ENCODE measurements around the gene GRM4. TPM values are rescaled to one million over a fixed set of nuclear protein-coding genes. Genes with fewer than 3 reads are reported as not detected.

The GRM4 gene
- total RNA-seq, 1 donor from 2014 or later = not detected

DNA sequence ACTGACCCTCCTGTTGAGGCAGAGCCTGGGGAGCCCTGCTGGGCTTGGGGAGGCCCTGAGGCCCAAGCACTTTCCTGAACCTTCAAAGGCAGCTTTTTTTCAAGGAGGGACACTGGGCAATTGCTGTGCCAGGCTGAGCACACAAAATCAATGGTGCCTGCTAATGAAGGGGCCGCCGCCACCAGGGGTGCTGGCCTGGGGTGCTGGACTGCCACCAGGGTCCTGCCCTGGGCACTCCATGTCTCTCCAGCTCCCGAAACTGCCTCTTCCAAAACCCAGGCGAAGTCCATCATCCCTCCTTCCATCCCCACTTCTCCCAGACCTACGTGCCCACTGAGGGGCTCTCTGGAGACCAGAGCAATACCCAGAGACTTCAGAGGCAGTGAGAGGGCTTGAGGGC, 145.6 kb downstream of the GRM4 start:
- peaks cover 9% of the 10 kb centered on the region for H3K4me1 ChIP-seq
- no peak overlapping the region for H3K4me3 ChIP-seq
- H3K9me3 ChIP-seq = peaks cover 4% of the 10 kb centered on the region
- ATAC-seq = no peak
- TF ChIP-seq, protein P1, sequence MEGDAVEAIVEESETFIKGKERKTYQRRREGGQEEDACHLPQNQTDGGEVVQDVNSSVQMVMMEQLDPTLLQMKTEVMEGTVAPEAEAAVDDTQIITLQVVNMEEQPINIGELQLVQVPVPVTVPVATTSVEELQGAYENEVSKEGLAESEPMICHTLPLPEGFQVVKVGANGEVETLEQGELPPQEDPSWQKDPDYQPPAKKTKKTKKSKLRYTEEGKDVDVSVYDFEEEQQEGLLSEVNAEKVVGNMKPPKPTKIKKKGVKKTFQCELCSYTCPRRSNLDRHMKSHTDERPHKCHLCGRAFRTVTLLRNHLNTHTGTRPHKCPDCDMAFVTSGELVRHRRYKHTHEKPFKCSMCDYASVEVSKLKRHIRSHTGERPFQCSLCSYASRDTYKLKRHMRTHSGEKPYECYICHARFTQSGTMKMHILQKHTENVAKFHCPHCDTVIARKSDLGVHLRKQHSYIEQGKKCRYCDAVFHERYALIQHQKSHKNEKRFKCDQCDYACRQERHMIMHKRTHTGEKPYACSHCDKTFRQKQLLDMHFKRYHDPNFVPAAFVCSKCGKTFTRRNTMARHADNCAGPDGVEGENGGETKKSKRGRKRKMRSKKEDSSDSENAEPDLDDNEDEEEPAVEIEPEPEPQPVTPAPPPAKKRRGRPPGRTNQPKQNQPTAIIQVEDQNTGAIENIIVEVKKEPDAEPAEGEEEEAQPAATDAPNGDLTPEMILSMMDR (IDR thresholded peaks at IDR 0.05) = no peak
- H3K27me3 ChIP-seq (ENCODE audit: low read depth) = no peaks in the 10 kb centered on the region
- DNase-seq = peak; percentile 11
- intact Hi-C loops (cut with DNase I) = no loop called here
- no peak overlapping the region for H3K27ac ChIP-seq
- H3K36me3 ChIP-seq = no peaks in the 10 kb centered on the region

DNA sequence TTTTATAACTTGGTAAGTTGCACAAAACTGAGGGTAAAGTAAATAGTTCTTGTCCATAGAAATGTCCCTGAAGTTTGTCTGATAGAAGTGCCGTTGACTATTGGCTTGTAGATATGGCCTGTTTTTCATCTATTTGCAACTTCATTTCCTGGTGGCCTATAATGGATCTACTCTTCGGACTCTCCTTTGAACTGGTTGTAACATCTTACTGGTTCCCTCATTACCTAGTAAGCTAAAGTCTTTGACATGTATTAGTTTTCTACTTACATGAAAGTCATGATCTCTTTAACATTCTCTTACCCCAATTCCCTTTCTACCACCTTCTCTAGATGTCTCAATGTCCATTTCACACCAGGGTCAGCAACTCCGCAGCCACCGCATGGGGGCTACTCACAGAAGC, 146.3 kb downstream of the GRM4 start:
- H3K9me3 ChIP-seq = peaks cover 4% of the 10 kb centered on the region
- TF ChIP-seq, protein P1 (IDR thresholded peaks at IDR 0.05) = no peak
- ATAC-seq (no peak), DNase-seq (peak; percentile 2)
- no peaks in the 10 kb centered on the region for H3K27me3 ChIP-seq (ENCODE audit: low read depth)
- H3K4me3 ChIP-seq = no peak overlapping the region
- H3K4me1 ChIP-seq = peaks cover 15% of the 10 kb centered on the region
- intact Hi-C loops (cut with DNase I) = no loop called here
- H3K36me3 ChIP-seq = no peaks in the 10 kb centered on the region
- H3K27ac ChIP-seq = no peak overlapping the region

DNA sequence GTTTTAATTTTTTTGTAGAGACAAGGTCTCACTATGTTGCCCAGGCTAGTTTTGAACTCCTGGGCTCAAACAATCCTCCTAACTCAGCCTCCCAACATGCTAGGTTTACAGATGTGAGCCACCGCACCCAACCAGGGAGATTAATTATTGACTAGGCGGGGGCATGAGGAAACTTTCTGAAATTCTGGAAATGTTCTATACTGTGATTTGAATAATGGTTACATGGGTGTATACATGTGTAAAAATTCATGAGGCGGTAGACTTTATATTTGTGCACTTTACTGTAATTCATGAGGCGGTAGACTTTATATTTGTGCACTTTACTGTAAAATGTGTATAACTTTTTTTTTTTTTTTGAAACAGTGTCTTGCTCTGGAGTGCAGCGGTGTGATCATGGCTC, 147.2 kb downstream of the GRM4 start:
- H3K36me3 ChIP-seq = no peaks in the 10 kb centered on the region
- H3K4me3 ChIP-seq = no peak overlapping the region
- ATAC-seq = no peak
- TF ChIP-seq, protein P1 (IDR thresholded peaks at IDR 0.05) = no peak
- H3K27me3 ChIP-seq (ENCODE audit: low read depth) = no peaks in the 10 kb centered on the region
- intact Hi-C loops (cut with DNase I) = no loop called here
- peaks cover 4% of the 10 kb centered on the region for H3K9me3 ChIP-seq
- no peak for DNase-seq
- H3K27ac ChIP-seq = no peak overlapping the region
- H3K4me1 ChIP-seq = peaks cover 15% of the 10 kb centered on the region

DNA sequence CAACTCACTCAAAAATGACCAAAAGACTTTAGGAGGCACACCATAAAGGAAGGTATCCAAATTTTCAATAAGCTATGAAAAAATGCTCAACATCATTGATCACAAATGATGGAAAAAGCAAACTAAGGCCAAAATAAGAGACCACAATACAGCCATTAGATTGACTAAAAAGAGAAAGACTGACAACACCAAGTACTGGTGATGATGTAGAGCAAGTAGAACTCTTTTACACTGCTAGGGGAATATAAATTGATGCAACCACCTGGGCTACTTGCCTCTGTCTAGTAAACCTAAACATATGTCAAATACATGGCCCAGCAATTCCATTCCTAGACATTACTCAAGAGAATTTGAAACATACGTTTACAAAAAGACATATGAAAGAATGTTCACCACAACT, 148.6 kb downstream of the GRM4 start:
- ATAC-seq (no peak), DNase-seq (no peak)
- Histone ChIP-seq H3K9me3 (peaks cover 4% of the 10 kb centered on the region), H3K27me3 (ENCODE audit: low read depth) (no peaks in the 10 kb centered on the region), H3K4me3 (no peak overlapping the region), H3K27ac (no peak overlapping the region), H3K36me3 (no peaks in the 10 kb centered on the region), H3K4me1 (peaks cover 15% of the 10 kb centered on the region)
- TF ChIP-seq, protein P1 (IDR thresholded peaks at IDR 0.05) = no peak
- intact Hi-C loops (cut with DNase I) = no loop called here

DNA sequence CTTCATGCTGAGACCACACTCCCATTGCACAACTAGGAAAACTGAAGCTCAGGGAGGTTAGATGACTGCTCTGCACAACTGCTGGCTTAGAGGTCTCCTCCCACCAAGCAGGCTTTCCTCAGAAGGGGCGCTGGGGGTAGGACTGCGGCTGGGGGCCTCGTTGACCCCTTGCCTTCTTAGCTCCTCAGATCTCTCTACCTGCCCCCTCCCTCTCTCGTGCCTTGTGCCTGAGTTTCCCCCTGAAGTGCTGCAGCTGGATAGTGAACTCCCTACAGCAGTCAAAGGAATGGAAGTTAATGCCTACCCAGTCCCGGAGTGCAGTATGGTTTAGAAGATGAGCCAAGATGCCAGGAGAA, 149.8 kb downstream of the GRM4 start:
- TF ChIP-seq, protein P1 (IDR thresholded peaks at IDR 0.05) = no peak
- intact Hi-C loops (cut with DNase I) = no loop called here
- Histone ChIP-seq H3K4me3 (no peak overlapping the region), H3K4me1 (peaks cover 15% of the 10 kb centered on the region), H3K36me3 (no peaks in the 10 kb centered on the region), H3K27me3 (ENCODE audit: low read depth) (no peaks in the 10 kb centered on the region), H3K27ac (no peak overlapping the region), H3K9me3 (peaks cover 4% of the 10 kb centered on the region)
- ATAC-seq (no peak), DNase-seq (no peak)

Data from lower lobe of right lung (tissue), 2 donors.